Transverse colon (tissue), 4 donors: ENCODE results near the gene ABLIM2. TPM values are rescaled to one million over a fixed set of nuclear protein-coding genes. Genes with fewer than 3 reads are reported as not detected.

ENCODE experiments used
- DNase-seq: peaks from one replicate; pipeline ENCODE4 v3.0.0-alpha.2; 2019
- H3K27ac ChIP-seq, 4 donors: fragments of 200-600 bp; sonication (generic); 2 replicates each; pipeline ENCODE4 v1.5.1; 2016 to 2018; ENCODE audit warnings: inconsistent platforms in 4 of 4
- H3K27me3 ChIP-seq: fragments of 200-600 bp; sonication (generic); 2 replicates; pipeline ENCODE4 v1.5.1; 2017; ENCODE audit warnings: inconsistent platforms
- H3K36me3 ChIP-seq, 4 donors: fragments of 200-600 bp; sonication (generic); 2 replicates each; pipeline ENCODE4 v1.5.1; 2017 to 2019; ENCODE audit warnings: inconsistent platforms in 4 of 4
- H3K4me1 ChIP-seq, 4 donors: fragments of 200-600 bp; sonication (generic); 2 replicates each; pipeline ENCODE4 v1.5.1; 2017 to 2020; ENCODE audit warnings: inconsistent platforms in 4 of 4
- H3K4me3 ChIP-seq, 4 donors: fragments of 200-600 bp; sonication (generic); 1 replicate in 1 of 4; 2 replicates in 3 of 4; pipeline versions ENCODE4 v1.5.1 to v1.6.1; 2017 to 2019; ENCODE audit warnings: inconsistent platforms in 4 of 4
- H3K9me3 ChIP-seq, 2 donors: fragments of 200-600 bp; sonication (generic); 2 replicates each; pipeline ENCODE4 v1.5.1; 2017 to 2019; ENCODE audit warnings: inconsistent platforms in 2 of 2
- EP300 ChIP-seq: sonication (generic); formaldehyde crosslinking; IDR thresholded peaks from one replicate; pipeline ENCODE4 v1.6.1; 2017; ENCODE audit warnings: antibody characterized with exemption, low read depth
- POLR2A ChIP-seq: fragments of 450-650 bp; IDR thresholded peaks from one replicate; pipeline ENCODE4 v1.6.1; 2016; ENCODE audit warnings: antibody characterized with exemption, mild to moderate bottlenecking, moderate library complexity
- POLR2AphosphoS5 ChIP-seq, 3 donors: sonication (generic); formaldehyde crosslinking; IDR thresholded peaks; one replicate each; pipeline ENCODE4 v1.6.1; 2016; ENCODE audit warnings: antibody characterized with exemption in 3 of 3
- WGBS, 2 donors: methylation state at CpG; one replicate each; pipeline ENCODE4 v1.1.5; 2018; ENCODE audit warnings: low coverage in 1 of 2; 5-methylcytosine and 5-hydroxymethylcytosine counted together
- in situ Hi-C, 4 donors: fragments of 200-750 bp; cut with MboI; loops; one replicate each; pipeline versions ENCODE4 v1.15.0 to v1.15.1; 2017; ENCODE audit warnings: low sequenced_read_pairs in 3 of 4, low pct_ligation_motif_present in 1 of 4, low pct_unique_long_range_greater_than_20kb in 1 of 4
- intact Hi-C: fragments of 100-400 bp; cut with DNase I; formaldehyde crosslinking; loops from one replicate; pipeline ENCODE4 v1.15.1; 2023; ENCODE audit warnings: low total_unique reads
- total RNA-seq, 4 donors: library from RNA; depleted of rRNA; stranded (reverse); fragments of >200 nt; gene quantifications; one replicate each; pipeline ENCODE4 v1.1.0, GENCODE V29; 2016
- TF ChIP-seq, protein P1 (sequence below), 5 experiments: fragments of 200-600 bp in 3 of 5; fragments of 450-650 bp in 2 of 5; sonication (generic) in 3 of 5; IDR thresholded peaks; 1 replicate in 2 of 5; 2 replicates in 3 of 5; pipeline ENCODE4 v1.5.1; 2016 to 2017; ENCODE audit warnings: antibody characterized with exemption in 5 of 5, inconsistent platforms in 3 of 5, mild to moderate bottlenecking in 2 of 5, moderate library complexity in 1 of 5

ABLIM2 gene
- total RNA-seq, 4 donors from 2014 or later: 3.2 to 58.4 (median 14.2) TPM

DNA sequence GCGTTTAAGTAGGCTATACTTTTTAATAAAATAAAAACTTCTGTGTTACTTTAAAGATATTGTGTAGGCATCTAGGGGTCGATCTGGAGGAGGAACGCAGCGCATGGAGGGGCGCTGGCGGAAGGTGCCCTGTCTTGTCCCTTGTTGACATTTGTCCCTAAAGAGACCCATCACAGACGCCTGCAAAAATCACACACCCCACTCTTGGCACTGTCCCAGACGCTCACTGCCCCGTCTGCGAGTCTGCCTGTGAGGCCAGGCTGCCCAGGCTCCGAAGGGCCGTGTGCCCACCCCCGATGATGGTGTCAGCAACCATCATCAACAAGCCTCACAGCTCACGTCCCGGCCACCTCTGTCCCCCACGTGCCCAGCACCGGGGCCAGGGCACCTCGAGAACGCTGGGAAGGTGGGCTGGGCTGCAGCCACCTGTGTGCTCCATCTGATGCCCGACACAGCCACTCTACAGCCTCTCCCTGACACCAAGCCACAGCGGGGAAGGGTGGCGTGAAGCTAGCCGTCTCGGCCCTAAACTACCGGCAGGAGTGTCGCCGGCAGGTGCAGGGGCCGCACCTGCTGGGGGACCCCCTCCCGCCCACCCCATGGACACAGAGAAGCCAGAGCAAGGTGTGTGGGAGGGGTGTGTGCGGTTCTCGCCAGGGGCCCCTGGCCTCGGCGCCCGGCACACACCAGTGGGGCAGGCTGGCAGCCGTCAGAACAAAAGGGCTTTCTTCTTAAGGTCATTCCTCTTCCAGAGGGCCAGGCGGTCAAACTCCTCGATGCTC lies 192.1 kb downstream of the ABLIM2 start:
- Histone ChIP-seq H3K27ac (peak overlapping the region in 1 of 4 donors; percentile 90), H3K36me3 (no peaks in the 10 kb centered on the region), H3K4me1 (peaks cover 29 to 53% (median 39%) of the 10 kb centered on the region in 4 donors), H3K4me3 (no peak overlapping the region), H3K9me3 (no peaks in the 10 kb centered on the region), H3K27me3 (no peaks in the 10 kb centered on the region)
- WGBS, 2 donors: 74% methylated on average over 37 of the region's 37 CpGs; no CpG with 5 or more reads in 1 of the 2 donors
- TF ChIP-seq EP300: no peak
- intact Hi-C loops (loop anchor here (10.0 kb wide), 1 partner anchor 72 kb away; no protein-coding TSS in a partner anchor), in situ Hi-C loops (no loop called here)
- no peak for DNase-seq

DNA sequence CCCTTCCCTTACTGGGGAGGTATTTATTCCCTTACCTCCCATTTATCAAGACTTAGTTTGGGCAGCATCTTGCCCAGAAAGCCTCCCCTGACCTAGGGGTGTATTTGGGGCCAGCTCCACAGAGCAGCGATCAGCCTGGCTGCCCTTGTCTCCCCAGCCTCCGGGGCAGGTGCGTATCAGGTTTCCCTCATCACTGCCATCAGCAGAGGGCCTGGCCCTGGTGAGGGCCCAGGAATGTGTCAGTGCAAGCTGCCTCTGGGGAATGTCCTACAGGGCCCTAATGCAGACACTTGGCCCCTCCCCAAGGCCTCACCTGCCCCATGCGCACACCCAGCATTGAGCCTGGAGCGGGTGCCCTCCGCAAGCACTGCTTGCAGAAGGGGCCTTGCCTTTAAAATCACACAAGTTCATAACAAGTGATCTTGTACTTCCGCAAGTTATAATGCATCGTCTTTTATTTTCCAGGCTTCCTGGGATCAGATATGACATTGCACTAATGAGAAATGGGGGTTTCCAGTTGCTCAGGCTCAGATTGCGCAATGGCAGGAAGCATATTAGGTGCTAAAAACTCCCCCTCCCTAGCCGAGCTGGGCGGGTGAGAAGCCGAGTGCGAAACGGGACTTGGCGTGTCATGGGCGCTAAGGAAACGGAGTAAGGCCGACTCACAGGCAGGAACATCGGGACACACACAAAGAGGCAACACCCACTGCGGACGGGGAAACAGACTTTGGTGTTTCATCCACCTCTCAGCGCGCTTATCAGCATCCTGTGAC lies 193.5 kb downstream of the ABLIM2 start:
- H3K36me3 ChIP-seq: no peaks in the 10 kb centered on the region
- peak overlapping the region in 2 of 4 donors; percentile 2 to 11 for H3K27ac ChIP-seq

DNA sequence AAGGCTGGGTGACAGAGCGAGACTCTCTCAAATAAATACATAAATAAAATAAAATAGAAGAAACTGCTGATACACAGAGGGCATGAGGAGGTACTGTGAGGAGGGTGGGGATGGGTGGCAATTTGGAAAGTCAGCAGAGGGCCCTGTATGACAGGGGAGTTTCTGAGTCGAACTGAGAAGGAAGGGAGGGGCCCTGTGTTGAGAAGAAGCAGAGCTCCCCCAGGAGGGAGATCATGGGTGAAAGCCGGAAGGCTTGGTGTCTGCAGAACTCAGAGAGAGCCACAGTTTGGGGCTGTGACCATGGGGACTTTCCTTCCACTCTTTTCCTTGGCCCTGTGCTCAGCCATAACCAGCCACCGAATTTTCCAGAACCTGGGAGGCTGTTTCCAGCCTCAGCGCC lies 194.2 kb downstream of the ABLIM2 start:
- no peak for DNase-seq
- TF ChIP-seq EP300 (no peak), POLR2A (no peak)
- WGBS, 2 donors: 70 to 76% methylated on average over 4 to 5 of the region's 5 CpGs
- H3K27ac ChIP-seq: peak overlapping the region in 1 of 4 donors; percentile 2
- no peak overlapping the region for H3K4me3 ChIP-seq
- H3K9me3 ChIP-seq: no peaks in the 10 kb centered on the region
- no peaks in the 10 kb centered on the region for H3K27me3 ChIP-seq
- in situ Hi-C loops: no loop called here
- H3K4me1 ChIP-seq: peaks cover 20 to 53% (median 34%) of the 10 kb centered on the region in 4 donors
- intact Hi-C loops: loop anchor here (10.0 kb wide), 1 partner anchor 70 kb away; no protein-coding TSS in a partner anchor
- H3K36me3 ChIP-seq: no peaks in the 10 kb centered on the region

More for the DNA sequence above, 193.5 kb downstream of the ABLIM2 start:
- Histone ChIP-seq H3K27me3 (no peaks in the 10 kb centered on the region), H3K9me3 (no peaks in the 10 kb centered on the region), H3K4me3 (no peak overlapping the region), H3K4me1 (peaks cover 26 to 53% (median 37%) of the 10 kb centered on the region in 4 donors)
- in situ Hi-C loops: no loop called here
- peak in 1 of 3 donors; percentile 13 for TF ChIP-seq POLR2AphosphoS5 (IDR thresholded peaks at IDR 0.05)
- TF ChIP-seq EP300: no peak
- intact Hi-C loops: loop anchor here (10.0 kb wide), 1 partner anchor 70 kb away; no protein-coding TSS in a partner anchor
- DNase-seq: no peak
- 75 to 80% methylated on average over 2 to 22 of the region's 23 CpGs for WGBS, 2 donors

DNA sequence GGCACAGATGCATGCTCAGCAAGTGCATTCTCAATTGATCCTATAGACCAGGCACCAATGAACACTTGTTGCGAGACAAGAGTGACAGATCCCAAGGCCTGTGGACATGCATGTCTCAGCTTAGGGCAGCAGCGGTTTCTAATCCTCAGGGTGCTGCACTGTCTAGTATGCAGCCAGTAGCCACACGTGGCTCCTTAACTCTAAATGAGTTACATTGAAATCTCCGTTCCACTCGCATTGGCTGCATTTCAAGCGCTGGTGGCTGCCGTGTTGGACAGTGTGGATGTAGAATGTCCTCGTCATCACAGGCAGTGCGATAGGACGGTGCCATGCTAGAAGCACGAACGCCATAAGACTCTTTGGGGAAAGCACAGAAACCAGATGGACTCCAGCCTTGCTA lies 194.9 kb downstream of the ABLIM2 start:
- intact Hi-C loops (loop anchor here (10.0 kb wide), 1 partner anchor 69 kb away; no protein-coding TSS in a partner anchor), in situ Hi-C loops (no loop called here)
- 88 to 92% methylated on average over 8 to 12 of the region's 12 CpGs for WGBS, 2 donors
- no peak overlapping the region for H3K4me3 ChIP-seq
- H3K27ac ChIP-seq: no peak overlapping the region
- no peaks in the 10 kb centered on the region for H3K27me3 ChIP-seq
- H3K36me3 ChIP-seq: no peaks in the 10 kb centered on the region
- H3K9me3 ChIP-seq: no peaks in the 10 kb centered on the region
- no peak for DNase-seq
- H3K4me1 ChIP-seq: peaks cover 15 to 52% (median 27%) of the 10 kb centered on the region in 4 donors
- TF ChIP-seq POLR2A (no peak), POLR2AphosphoS5 (IDR thresholded peaks at IDR 0.05) (no peak), EP300 (no peak)
- TF ChIP-seq, protein P1, sequence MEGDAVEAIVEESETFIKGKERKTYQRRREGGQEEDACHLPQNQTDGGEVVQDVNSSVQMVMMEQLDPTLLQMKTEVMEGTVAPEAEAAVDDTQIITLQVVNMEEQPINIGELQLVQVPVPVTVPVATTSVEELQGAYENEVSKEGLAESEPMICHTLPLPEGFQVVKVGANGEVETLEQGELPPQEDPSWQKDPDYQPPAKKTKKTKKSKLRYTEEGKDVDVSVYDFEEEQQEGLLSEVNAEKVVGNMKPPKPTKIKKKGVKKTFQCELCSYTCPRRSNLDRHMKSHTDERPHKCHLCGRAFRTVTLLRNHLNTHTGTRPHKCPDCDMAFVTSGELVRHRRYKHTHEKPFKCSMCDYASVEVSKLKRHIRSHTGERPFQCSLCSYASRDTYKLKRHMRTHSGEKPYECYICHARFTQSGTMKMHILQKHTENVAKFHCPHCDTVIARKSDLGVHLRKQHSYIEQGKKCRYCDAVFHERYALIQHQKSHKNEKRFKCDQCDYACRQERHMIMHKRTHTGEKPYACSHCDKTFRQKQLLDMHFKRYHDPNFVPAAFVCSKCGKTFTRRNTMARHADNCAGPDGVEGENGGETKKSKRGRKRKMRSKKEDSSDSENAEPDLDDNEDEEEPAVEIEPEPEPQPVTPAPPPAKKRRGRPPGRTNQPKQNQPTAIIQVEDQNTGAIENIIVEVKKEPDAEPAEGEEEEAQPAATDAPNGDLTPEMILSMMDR (IDR thresholded peaks at IDR 0.05): no peak

DNA sequence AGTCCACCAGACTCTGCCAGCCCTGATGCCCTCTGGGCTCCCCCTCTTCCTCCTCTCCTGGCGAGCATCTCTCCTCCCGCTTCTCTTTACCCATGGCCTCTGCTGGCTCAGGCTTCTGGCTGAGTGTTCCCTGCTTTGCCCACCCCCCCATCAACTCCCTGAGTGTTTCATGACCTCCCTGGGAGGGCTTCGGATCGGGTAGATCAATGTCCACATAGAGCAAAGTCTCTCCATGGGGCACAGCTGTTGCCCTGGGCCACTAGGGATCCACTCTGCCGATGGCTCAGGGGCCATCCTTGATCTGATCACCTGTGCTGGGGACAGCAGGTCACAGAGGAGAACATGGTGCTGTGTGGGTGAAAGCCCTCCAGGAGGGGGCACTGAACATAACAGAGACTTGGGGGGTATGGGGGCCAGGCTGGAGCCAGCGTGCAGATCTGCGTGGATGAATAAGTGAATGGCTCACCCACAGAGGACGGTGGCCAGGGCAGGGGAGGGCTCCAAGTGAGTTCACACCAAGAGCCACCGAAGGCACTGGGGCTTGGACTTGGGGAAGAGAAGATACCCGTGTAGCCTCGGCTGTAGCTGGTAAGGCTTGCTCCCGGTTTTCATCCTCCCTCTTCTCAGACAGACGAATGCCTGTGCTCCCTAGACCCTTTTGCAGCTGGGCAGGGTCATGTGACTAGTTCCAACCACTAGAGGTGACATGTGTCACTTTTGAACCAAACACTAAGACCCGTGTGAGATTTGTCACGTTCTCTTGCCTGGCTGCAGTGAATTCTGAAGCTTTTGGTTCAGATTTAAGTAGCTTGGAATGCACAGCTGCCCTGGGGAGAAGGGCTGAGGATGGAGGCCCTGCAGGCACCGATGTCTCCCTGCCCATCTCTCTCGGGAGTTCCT lies 195.8 kb downstream of the ABLIM2 start:
- 80 to 83% methylated on average over 4 to 17 of the region's 17 CpGs for WGBS, 2 donors
- Histone ChIP-seq H3K27me3 (no peaks in the 10 kb centered on the region), H3K27ac (no peak overlapping the region), H3K9me3 (no peaks in the 10 kb centered on the region), H3K4me3 (no peak overlapping the region), H3K36me3 (no peaks in the 10 kb centered on the region), H3K4me1 (peaks cover 12 to 48% (median 20%) of the 10 kb centered on the region in 4 donors)
- in situ Hi-C loops: no loop called here
- intact Hi-C loops: loop anchor here (10.0 kb wide), 1 partner anchor 68 kb away; no protein-coding TSS in a partner anchor
- TF ChIP-seq, protein P1 (IDR thresholded peaks at IDR 0.05): no peak
- TF ChIP-seq POLR2A (no peak), POLR2AphosphoS5 (IDR thresholded peaks at IDR 0.05) (no peak), EP300 (no peak)
- DNase-seq: no peak
